HG02885 (cell line): ENCODE measurements around the gene SCFD2.
"Not testable (repeated sequence)": the region's sequence is repeated elsewhere in the genome, so short reads cannot be mapped to it uniquely, and the experiment has no call there.

Experiments
- ATAC-seq: cut with Tn5 transposase; IDR thresholded peaks from one replicate; pipeline ENCODE4 v1.9.1; 2021; ENCODE audit warnings: mild to moderate bottlenecking; ENCODE audit not compliant: unreplicated experiment, poor library complexity

Gene SCFD2

DNA sequence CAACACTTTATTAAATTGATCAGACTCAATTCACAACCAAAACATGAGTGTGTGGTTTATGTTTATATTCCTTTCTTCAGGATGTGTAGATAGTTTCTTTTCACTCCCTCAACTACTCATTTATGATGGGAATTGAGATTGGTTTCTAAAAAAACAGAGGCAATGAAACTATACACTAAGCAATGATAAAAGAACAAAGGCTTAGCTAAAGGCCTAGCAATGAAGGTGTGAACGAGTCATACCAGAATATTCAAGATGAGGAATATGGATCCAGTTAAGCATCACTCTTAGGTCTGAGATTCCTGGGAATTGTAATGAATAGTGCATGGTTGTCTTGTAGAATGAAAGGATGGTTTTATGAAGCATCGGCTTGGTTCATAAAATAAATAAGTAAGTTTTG, 521.3 kb downstream of the SCFD2 start:
- ATAC-seq: no peak

- peak; percentile 52 for ATAC-seq
Measured at GRCh38 chr4:52843958-52844357, 521.9 kb downstream of the SCFD2 start.

GRCh38 chr4:52843351-52843750, 522.5 kb downstream of the SCFD2 start:
- ATAC-seq: no peak

DNA sequence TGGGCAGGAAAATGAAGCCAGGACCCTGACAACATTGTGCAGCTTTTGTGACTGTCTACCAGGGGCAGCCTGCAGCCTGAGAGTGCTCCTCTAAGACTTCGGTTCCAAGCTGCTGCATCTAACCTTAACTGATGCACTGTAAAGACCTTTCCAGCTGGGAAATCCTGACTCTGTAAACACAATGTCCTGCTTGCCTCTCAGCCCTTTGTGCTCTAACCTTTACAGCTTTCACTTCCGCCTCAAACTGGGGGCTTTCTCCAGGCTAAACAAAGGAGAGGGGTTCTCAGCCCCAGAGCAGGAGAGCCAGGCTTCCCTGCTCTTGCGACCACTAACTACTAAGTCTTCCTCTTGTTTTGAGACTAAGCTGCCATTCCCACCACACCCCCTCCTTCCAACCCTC, 523.1 kb downstream of the SCFD2 start:
- no peak for ATAC-seq

- no peak for ATAC-seq
Measured at GRCh38 chr4:52841682-52842456, 524.0 kb downstream of the SCFD2 start.

- no peak for ATAC-seq
Measured at GRCh38 chr4:52840531-52841370, 525.1 kb downstream of the SCFD2 start.

DNA sequence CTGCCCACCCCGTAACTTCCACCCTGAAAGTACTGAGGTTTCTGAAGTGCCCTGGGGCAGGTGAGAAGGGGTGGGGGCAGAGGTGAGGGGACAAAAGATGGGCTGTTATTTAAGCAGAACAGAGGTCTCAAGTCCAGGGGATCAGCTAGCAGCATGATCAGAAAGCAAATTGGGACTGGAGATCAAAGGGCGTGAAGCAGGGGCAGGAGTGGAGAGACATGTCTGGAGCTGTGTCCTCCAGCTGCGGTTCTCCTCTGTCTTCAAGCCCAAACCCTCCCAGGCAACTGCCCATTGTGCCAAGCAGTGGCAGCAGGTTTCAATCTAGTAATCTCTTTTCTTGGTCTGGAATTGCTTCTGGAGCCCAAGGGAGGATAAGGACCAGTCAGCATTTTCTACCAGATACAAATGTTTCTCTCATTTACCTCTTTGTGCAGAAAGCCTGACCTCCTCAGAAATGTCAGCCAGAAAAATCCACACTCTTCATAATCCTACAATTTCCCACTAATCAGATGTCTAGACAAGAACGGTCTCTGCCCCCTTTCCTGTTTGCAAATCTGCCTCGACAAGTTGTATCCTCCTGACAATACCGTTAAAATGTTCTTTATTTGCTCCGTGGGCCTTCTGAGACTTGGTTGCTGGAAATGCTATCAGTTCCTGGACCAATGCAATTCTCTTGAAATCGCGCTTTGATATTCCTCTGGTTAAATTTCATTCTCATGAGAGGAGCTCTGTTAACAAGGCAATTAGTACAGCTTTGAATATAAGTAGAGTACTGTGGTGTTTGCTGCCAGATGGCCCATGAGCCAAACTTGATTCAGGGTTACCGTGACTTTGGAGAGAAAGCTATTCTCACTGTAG, 526.9 kb downstream of the SCFD2 start:
- no peak for ATAC-seq

DNA sequence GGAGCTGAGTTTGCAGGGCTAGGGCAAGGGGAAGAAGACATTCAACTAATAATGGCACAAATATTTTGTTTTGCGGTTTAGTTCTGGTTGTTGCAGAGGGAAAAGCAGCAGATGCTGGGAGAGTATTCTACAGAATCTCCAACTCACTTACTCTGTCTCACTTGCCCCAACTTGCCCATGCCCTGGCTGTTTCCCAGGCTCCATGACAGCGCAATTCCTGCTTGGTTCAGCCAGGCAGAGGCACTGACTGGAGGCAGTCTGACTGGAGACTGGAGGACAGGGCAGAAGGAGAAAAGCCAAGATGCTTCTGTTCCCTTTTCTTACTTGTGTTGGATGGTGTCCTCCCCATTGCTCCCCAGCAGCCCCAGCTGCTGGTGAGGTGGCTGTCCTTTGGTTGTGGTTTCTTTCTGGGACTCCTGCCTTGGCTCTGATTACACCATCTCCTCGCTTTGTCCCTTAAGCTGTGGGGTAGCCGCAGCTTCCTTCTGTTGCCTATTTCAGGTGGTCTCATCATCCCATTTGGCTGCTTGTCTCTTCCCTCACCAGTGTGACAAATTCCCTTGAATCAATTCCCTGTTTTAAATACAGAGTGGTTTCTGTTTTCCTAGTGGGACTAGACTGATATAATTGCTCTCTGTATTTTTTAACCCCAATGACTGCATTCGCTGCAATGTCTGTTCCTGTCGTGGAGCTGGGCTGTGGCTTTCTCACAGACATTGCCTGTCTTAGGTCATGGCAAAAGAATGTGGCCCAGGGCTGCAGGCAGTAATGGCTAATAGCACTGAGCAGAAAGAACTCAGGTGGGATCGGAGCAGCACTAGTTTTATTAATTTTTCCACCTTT, 527.9 kb downstream of the SCFD2 start:
- no peak for ATAC-seq

DNA sequence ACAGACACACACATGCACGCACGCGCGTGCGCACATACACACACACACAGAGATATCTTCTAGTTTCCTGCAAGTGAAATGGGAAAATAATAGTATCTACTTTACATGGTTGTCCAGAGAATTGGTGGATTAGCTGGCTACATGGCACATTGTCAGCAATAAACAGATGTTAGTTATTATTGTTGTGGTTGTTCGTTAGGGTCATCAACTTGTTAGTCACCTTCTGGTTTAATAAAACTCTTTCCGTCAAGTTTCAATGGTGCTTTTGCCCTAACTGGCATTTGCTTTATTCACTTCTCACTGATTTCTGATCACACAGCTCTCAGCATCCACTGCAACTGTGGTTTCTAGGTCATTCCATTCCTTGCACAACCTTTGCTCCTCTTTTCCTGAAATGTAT, 529.2 kb downstream of the SCFD2 start:
- ATAC-seq: no peak

DNA sequence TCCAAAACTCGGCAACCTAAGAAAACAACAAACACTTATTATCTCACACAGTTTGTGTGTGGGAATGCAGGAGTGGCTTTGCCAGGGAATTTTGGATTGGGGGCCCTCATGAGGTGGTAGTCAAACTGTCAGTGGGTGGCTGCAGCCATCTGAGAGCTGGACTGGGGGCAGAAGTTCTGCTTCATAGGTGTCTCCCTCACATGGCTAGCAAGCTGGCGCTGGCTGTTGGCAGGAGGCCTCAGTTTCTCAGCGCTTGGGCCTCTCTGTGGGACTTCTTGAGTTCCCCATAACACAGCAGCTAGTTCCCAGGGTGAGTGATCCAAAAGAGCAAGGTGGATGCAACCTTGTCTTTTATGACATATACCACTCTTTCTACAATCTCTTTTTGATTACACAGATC, 529.7 kb downstream of the SCFD2 start:
- no peak for ATAC-seq

GRCh38 chr4:52834641-52835456, 531.0 kb downstream of the SCFD2 start:
- not testable (repeated sequence) for ATAC-seq

DNA sequence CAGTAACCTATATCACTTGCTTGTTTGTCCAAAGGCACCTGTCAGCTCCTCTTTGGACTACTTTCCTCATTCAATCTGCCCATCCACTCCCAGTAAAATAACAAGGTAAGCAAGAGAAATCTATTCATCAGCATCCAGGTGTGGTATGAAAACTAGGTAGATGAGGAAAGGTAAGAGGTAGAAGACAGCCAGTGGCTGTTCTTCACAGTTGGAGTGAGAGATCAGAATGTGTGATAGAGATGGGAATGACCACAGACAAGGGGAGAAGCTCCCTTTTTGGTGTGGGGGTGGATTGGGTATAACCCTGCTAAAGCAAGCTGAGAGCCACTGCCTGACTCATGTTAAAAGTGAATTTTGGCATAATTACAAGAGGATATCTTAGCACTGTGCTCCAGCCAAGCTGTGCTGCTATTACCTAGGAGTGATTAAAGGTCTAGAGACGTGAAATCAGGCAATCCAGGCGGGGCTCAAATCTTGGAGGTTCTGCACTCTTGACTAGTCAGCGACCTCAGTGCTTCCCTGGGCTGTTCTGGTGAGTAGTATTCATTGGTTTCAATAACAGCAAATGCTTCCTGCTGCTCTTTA, 531.8 kb downstream of the SCFD2 start:
- no peak for ATAC-seq

- ATAC-seq: no peak
Measured at GRCh38 chr4:52825460-52826090, 540.3 kb downstream of the SCFD2 start.

DNA sequence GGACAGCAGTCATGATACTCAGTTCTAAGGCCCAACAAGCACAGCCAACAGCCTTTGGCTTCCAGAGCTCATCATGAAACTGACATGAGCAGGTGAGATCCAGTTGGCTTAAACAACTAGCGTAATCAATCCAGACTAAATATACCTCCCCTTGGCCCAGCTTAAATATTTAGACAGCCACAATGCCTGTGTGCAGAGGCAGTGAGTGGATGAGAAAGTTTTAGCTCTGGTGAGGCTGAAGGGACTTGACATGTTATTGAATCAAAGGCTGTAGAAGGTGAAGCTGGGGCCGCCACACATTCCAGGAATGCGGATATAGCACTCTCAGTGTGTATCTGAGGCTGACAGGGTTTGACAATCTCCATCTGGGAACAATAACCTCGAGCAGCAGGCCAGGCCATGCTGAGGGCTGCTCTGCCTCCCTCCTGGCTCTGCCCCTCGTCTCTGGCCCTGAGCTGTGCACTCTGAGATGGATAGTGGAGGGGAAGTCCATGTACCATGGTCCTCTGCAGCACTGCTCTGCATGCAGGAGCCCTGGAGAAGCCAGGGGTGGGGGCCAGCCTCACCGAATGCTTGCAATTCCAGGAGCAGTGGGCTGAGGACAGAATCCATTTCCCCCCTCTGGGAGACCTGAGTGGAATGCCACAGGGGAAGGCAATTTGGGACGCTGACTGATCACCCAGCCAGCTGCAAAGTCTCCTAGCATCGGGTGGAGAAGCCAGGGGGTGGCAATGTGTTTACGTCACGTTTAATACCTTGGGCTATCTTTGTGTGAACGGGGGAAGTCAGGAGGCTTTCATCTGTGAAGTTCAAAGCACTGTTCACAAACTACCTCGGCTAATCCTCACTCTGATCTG, 541.0 kb downstream of the SCFD2 start:
- no peak for ATAC-seq

DNA sequence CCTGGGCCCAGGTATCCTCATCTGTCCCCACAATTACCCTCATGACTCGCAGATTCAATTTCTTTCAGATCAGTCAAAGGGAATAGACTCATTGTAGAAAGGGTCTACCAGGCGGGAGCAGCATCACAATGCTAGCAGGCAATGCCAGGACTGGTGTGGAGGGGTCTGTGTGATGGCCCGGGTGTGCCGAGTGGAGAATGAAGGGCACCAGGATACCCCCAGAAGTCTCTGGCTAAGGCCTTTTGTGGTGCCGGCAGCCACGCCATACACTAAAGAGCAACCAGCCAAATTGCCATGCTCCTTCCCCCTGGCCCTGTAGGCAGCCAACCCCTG, 541.6 kb downstream of the SCFD2 start:
- no peak for ATAC-seq

GRCh38 chr4:52823702-52824092, 542.2 kb downstream of the SCFD2 start:
- ATAC-seq: no peak
